ENCODE measurements around the gene RNF208. TPM values are rescaled to one million over a fixed set of nuclear protein-coding genes. Genes with fewer than 3 reads are reported as not detected.

RNF208 gene
- total and polyA plus RNA-seq, 4 donors, result 0.28 to 7.1 (median 2.6) TPM

DNA sequence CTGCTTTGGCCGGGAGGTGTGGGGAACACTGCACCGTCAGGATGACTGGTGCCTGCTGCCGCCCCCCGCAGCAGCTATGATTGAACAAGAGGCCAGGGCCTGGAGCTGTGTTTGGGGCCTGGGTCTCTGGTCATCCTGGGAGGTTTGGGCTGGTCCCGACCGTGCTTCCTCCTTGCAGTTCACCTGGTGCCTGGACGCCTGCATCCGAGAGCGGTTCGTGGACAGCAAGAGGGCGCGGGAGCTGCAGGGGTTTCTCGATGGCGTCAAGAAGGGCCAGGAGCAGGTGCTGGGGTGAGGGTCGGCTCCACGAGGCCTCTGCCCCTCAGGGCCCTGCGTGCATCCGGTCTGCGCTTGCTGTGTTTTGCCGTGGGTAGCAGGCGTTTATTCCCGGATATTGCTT, 42.0 kb upstream of the RNF208 start (continued):
- TF ChIP-seq, protein P1, sequence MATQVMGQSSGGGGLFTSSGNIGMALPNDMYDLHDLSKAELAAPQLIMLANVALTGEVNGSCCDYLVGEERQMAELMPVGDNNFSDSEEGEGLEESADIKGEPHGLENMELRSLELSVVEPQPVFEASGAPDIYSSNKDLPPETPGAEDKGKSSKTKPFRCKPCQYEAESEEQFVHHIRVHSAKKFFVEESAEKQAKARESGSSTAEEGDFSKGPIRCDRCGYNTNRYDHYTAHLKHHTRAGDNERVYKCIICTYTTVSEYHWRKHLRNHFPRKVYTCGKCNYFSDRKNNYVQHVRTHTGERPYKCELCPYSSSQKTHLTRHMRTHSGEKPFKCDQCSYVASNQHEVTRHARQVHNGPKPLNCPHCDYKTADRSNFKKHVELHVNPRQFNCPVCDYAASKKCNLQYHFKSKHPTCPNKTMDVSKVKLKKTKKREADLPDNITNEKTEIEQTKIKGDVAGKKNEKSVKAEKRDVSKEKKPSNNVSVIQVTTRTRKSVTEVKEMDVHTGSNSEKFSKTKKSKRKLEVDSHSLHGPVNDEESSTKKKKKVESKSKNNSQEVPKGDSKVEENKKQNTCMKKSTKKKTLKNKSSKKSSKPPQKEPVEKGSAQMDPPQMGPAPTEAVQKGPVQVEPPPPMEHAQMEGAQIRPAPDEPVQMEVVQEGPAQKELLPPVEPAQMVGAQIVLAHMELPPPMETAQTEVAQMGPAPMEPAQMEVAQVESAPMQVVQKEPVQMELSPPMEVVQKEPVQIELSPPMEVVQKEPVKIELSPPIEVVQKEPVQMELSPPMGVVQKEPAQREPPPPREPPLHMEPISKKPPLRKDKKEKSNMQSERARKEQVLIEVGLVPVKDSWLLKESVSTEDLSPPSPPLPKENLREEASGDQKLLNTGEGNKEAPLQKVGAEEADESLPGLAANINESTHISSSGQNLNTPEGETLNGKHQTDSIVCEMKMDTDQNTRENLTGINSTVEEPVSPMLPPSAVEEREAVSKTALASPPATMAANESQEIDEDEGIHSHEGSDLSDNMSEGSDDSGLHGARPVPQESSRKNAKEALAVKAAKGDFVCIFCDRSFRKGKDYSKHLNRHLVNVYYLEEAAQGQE (IDR thresholded peaks at IDR 0.05), result no peak

GRCh38 chr9:137263506-137263905, 41.5 kb upstream of the RNF208 start:
- DNase-seq (ENCODE audit: low spot score), result no peak
- peaks cover 10 to 16% (median 12%) of the 10 kb centered on the region in 4 donors for H3K36me3 ChIP-seq (ENCODE audit: control insufficient read depth in 4 of 4, insufficient read depth in 3 of 4, low read depth in 1 of 4, low read length in 3 of 4)
- no peak overlapping the region for H3K9ac ChIP-seq (ENCODE audit: low read depth in 1 of 2, low read length in 2 of 2)
- H3K27ac ChIP-seq (ENCODE audit: low read depth in 1 of 2, low read length in 2 of 2), result no peak overlapping the region
- 56% methylated on average over 10 of the region's 10 CpGs for WGBS
- TF ChIP-seq GABPA (IDR thresholded peaks at IDR 0.05 in 1 of 2, conservative IDR thresholded peaks at IDR 0.05 in 1 of 2), result no peak
- peak; percentile 10 to 30 for TF ChIP-seq HNF4A (conservative IDR thresholded peaks at IDR 0.05)
- TF ChIP-seq FOXA1 (IDR thresholded peaks at IDR 0.05), result no peak
- no peak for TF ChIP-seq TAF1 (conservative IDR thresholded peaks at IDR 0.05)
- H3K4me3 ChIP-seq (ENCODE audit: low read depth in 1 of 3, low read length in 3 of 3), result no peak overlapping the region
- no peaks in the 10 kb centered on the region for H3K27me3 ChIP-seq (ENCODE audit: control insufficient read depth in 4 of 4, insufficient read depth in 4 of 4, low read length in 3 of 4)
- no peaks in the 10 kb centered on the region for H3K9me3 ChIP-seq (ENCODE audit: control insufficient read depth in 4 of 4, low read length in 3 of 4)
- H3K4me1 ChIP-seq (ENCODE audit: control insufficient read depth in 4 of 4, insufficient read depth in 4 of 4, low read length in 3 of 4), result peaks cover 5 to 20% (median 10%) of the 10 kb centered on the region in 4 donors

DNA sequence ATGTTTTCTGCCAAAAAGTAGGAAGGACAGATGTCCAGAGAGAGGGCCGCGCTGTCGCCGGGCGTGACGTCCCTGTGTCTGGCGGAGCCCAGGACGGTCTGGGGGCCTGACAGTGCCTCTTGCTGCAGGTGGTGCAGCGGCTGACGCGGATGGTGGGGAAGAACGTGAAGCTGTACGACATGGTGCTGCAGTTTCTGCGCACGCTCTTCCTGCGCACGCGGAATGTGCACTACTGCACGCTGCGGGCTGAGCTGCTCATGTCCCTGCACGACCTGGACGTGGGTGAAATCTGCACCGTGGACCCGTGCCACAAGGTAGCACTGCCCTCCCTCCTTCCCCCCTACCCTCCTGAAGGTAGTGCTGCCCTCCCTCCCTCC, 40.9 kb upstream of the RNF208 start:
- no peak overlapping the region for H3K27ac ChIP-seq (ENCODE audit: low read depth in 1 of 2, low read length in 2 of 2)
- H3K4me3 ChIP-seq (ENCODE audit: low read depth in 1 of 3, low read length in 3 of 3), result no peak overlapping the region
- WGBS, result 90% methylated on average over 24 of the region's 24 CpGs
- H3K9me3 ChIP-seq (ENCODE audit: control insufficient read depth in 4 of 4, low read length in 3 of 4), result no peaks in the 10 kb centered on the region
- no peak for TF ChIP-seq ZBTB33 (IDR thresholded peaks at IDR 0.05)
- no peak for TF ChIP-seq TAF1 (conservative IDR thresholded peaks at IDR 0.05)
- TF ChIP-seq FOXA2 (IDR thresholded peaks at IDR 0.05), result no peak
- TF ChIP-seq EGR1 (IDR thresholded peaks at IDR 0.05; ENCODE audit: low read depth in 2 of 2), result no peak
- no peak for TF ChIP-seq FOXA1 (IDR thresholded peaks at IDR 0.05)
- TF ChIP-seq HNF4A (conservative IDR thresholded peaks at IDR 0.05), result no peak
- TF ChIP-seq YY1 (IDR thresholded peaks at IDR 0.05), result no peak
- TF ChIP-seq RAD21 (IDR thresholded peaks at IDR 0.05), result no peak
- TF ChIP-seq, protein P1 (IDR thresholded peaks at IDR 0.05), result no peak
- TF ChIP-seq GABPA (IDR thresholded peaks at IDR 0.05 in 1 of 2, conservative IDR thresholded peaks at IDR 0.05 in 1 of 2), result no peak
- TF ChIP-seq HNF4G (IDR thresholded peaks at IDR 0.05), result no peak
- TF ChIP-seq, protein P2, sequence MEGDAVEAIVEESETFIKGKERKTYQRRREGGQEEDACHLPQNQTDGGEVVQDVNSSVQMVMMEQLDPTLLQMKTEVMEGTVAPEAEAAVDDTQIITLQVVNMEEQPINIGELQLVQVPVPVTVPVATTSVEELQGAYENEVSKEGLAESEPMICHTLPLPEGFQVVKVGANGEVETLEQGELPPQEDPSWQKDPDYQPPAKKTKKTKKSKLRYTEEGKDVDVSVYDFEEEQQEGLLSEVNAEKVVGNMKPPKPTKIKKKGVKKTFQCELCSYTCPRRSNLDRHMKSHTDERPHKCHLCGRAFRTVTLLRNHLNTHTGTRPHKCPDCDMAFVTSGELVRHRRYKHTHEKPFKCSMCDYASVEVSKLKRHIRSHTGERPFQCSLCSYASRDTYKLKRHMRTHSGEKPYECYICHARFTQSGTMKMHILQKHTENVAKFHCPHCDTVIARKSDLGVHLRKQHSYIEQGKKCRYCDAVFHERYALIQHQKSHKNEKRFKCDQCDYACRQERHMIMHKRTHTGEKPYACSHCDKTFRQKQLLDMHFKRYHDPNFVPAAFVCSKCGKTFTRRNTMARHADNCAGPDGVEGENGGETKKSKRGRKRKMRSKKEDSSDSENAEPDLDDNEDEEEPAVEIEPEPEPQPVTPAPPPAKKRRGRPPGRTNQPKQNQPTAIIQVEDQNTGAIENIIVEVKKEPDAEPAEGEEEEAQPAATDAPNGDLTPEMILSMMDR (IDR thresholded peaks at IDR 0.05; ENCODE audit: low read depth, low read length, missing input control), result no peak
- TF ChIP-seq ATF3 (IDR thresholded peaks at IDR 0.05), result no peak
- TF ChIP-seq JUND (IDR thresholded peaks at IDR 0.05), result no peak
- TF ChIP-seq SP1 (IDR thresholded peaks at IDR 0.05), result no peak
- no peak for TF ChIP-seq MAX (IDR thresholded peaks at IDR 0.05)
- no peak for TF ChIP-seq RXRA (IDR thresholded peaks at IDR 0.05)
- TF ChIP-seq NR2F2 (IDR thresholded peaks at IDR 0.05), result no peak
- DNase-seq (ENCODE audit: low spot score), result no peak
- peaks cover 9 to 16% (median 12%) of the 10 kb centered on the region in 4 donors for H3K36me3 ChIP-seq (ENCODE audit: control insufficient read depth in 4 of 4, insufficient read depth in 3 of 4, low read depth in 1 of 4, low read length in 3 of 4)
- no peaks in the 10 kb centered on the region for H3K27me3 ChIP-seq (ENCODE audit: control insufficient read depth in 4 of 4, insufficient read depth in 4 of 4, low read length in 3 of 4)
- no peak overlapping the region for H3K9ac ChIP-seq (ENCODE audit: low read depth in 1 of 2, low read length in 2 of 2)
- peaks cover 2 to 15% (median 7%) of the 10 kb centered on the region in 4 donors for H3K4me1 ChIP-seq (ENCODE audit: control insufficient read depth in 4 of 4, insufficient read depth in 4 of 4, low read length in 3 of 4)
